Fibroblast of skin of back (primary cell): ENCODE measurements around the gene RUSF1.
"Not testable (repeated sequence)": the region's sequence is repeated elsewhere in the genome, so short reads cannot be mapped to it uniquely, and the experiment has no call there.

Experiments
- DNase-seq: peaks from one replicate; pipeline ENCODE4 v3.0.0-alpha.2; 2013

Gene RUSF1

GRCh38 chr16:31485571-31485970 is 22.6 kb downstream of the RUSF1 start:
- no peak for DNase-seq

- no peak for DNase-seq
Measured at GRCh38 chr16:31484491-31485171, 23.6 kb downstream of the RUSF1 start.

DNA sequence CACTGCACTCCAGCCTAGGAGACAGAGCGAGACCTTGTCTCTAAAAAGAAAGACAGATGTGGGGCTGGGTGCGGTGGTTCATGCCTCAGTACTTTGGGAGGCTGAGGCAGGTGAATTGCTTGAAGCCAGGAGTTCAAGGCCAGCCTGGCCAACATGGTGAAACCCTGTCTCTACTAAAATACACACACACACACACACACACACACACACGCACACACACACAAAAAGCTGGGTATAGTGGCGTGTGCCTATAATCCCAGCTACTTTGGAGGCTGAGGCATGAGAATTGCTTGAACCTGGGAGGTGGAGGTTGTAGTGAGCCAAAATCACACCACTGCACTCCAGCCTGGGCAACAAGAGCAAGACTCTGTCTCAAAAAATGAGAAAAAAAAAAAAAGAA is 24.1 kb downstream of the RUSF1 start:
- not testable (repeated sequence) for DNase-seq

GRCh38 chr16:31483081-31483480 is 25.1 kb downstream of the RUSF1 start, which contains the start of gene SLC5A2:
Gene SLC5A2 (plus strand): TSS chr16:31483123. CDS start chr16:31483137, 14 bp downstream.
- DNase-seq, result no peak

- peak; percentile 34 for DNase-seq
Measured at GRCh38 chr16:31480851-31481536, 27.2 kb downstream of the RUSF1 start.

DNA sequence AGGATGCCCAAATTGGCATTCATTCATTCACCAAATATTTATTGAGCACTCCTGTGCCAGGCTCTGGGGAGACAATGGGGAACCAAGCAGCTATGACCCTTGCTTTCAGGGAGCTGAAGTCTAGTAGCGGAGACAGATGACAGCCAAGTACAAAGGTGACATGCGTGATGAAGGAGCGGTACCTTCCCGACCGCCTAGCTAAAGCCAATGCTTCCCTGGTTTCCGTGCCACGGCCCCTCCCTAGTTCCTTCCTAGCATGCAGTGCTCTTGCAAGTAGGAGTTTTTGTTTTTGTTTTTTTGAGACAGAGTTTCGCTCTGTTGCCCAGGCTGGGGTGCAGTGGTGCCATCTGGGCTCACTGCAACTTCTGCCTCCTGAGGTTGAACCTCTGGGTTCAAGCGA is 28.4 kb downstream of the RUSF1 start:
- no peak for DNase-seq

- DNase-seq, result no peak
Measured at GRCh38 chr16:31478956-31479355, 29.2 kb downstream of the RUSF1 start.

DNA sequence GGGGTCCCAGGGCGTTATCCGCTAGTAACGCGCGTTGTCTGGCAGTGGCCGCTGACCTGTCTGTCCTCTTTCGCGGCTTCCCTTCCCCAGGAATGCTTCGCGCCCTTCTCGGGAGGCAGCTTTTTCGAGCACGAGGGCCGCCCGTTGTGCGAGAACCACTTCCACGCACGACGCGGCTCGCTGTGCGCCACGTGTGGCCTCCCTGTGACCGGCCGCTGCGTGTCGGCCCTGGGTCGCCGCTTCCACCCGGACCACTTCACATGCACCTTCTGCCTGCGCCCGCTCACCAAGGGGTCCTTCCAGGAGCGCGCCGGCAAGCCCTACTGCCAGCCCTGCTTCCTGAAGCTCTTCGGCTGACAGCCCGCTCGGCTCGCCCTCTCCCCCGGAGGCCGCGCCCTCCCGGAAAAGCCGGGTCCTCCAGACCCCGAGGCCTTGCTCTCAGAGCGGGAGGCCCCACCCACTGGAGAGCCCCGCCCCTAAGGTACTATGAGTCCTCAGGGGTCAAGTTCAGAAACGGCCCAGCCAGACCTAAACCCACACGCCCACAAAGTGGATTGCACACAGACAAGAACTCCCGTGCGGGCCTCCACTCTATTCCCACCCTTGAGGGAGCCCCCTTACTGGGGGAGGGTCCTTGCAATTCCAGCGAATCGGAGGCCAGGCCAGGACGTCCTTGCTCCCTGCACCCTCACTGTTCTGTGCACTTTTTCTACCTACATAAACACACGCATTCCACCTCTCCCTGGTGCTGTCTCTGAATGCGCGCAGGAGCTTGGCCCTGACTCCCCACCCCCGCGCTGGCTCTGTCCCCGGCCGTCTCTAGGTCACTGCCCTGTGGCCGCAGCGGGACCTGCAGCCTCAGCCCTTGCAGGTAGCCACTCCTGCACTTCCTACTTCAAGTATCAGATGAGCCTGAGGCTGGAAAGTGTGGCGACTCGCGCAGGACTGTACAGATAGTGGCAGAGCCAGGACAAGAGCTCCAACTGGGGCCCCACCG is 30.7 kb downstream of the RUSF1 start:
- DNase-seq, result no peak

DNA sequence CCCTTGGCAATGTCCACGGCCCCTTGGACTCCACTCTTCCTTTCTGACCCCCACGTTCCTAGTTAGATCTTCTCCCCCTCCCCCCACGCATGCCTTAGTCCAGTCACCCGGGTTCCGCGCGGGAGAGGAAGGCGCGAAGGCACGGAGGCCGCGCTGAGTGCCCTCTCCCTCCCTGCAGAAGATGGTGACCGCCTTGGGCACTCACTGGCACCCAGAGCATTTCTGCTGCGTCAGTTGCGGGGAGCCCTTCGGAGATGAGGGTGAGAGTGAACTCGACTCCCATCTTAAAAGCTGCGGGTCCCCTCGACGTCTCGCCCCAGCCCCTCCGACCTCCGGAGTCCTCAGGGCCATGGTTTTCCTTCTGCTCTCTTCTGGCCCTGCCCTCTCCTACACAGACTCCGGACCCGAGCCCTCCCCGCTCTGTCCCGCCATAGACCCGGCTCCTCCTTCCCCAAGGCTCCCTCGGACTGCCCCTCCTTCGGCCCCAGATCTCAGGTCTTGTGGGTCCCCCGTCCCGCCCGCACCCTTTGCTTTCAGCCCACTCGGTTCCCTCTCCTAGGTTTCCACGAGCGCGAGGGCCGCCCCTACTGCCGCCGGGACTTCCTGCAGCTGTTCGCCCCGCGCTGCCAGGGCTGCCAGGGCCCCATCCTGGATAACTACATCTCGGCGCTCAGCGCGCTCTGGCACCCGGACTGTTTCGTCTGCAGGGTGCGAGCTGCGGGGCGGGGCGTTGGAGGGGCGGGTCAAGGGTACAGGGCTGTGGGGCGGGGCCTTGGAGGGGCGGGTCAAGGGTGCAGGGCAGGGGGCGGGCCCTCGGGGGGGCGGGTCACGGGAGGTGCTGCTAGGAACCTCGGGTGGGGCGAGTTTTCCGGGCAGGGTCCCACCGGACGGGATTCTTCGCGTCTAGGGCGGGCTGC is 31.6 kb downstream of the RUSF1 start:
- no peak for DNase-seq

DNA sequence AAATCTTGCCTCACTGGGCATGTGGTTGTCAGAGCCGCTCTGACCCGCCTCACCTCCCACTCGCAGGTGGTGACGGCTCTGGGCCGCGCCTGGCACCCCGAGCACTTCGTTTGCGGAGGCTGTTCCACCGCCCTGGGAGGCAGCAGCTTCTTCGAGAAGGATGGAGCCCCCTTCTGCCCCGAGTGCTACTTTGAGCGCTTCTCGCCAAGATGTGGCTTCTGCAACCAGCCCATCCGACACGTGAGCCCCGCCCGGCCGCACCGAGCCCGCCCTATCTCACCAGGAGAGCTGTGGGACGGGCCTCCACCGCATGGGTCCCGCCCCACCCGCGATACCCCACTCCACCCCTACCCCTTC is 32.3 kb downstream of the RUSF1 start:
- no peak for DNase-seq

- no peak for DNase-seq
Measured at GRCh38 chr16:31474773-31475738, 33.1 kb downstream of the RUSF1 start.

- peak; percentile 58 for DNase-seq
Measured at GRCh38 chr16:31474173-31474714, 33.9 kb downstream of the RUSF1 start.

GRCh38 chr16:31473264-31473984 is 34.8 kb downstream of the RUSF1 start:
- no peak for DNase-seq

GRCh38 chr16:31472709-31473203 is 35.4 kb downstream of the RUSF1 start:
- DNase-seq, result peak; percentile 94

DNA sequence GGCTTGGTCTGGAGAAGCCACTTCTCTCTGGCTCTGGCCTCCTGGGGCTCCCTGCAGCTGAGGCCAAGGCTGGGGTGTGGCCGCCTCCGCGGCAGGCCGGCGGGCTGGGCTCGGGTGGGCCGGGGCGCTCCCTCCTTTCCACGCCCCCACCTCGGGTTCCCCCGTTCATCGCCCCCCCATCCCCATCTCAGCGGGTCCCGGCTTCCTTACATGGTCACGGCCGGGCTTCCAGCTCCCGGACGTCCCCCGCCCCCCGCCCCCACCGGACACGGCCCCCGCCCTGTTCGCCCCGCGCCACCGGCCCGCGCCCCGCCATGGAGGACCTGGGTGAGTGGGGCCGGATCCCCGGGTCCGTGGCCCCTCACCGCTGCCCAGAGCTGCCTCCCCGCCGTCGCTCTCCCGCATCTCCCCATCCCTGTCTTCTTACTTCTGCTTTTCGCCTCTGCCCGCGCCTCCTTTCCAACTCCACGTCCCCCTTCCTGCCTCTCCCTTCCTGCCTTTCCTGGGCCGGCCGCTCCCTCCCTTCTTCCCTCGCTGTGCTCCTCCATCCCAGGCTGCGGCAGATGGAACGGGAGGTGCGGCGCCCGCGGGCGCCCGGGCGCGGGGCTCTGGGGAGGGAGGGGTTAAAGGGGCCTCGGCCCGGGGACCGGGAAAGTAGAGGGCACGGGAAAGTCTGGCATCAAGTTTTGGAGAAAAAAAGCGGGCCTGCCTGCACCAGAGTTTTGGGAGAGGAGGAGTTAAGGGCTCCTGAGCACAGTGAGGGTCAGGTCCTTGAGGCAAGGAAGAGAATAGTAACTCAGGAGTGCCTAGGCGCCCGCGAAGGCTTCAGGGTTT is 36.1 kb downstream of the RUSF1 start, which contains the start of gene TGFB1I1:
TGFB1I1 (plus strand) TSS at position 278 of the 834 bp plus-strand sequence; CDS start at position 315, 37 bp downstream.
- DNase-seq, result peak; percentile 95

- no peak for DNase-seq
Measured at GRCh38 chr16:31471241-31471874, 36.8 kb downstream of the RUSF1 start.

DNA sequence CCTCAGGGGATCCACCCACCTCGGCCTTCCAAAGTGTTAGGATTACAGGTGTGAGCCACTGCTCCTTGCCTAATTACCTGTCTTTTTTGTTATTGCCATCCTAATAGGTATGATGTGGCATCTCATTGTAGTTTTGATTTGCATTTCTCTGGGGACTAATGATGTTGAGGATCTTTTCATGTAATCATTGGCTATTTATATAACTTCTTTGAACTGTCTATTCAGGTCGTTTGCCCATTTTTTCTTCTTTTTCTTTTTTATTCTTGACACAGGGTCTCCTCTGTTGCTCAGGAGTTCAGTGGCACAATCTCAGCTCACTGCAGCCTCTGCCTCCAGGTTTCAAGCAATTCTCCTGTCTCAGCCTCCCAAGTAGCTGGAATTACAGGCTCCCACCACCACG is 37.6 kb downstream of the RUSF1 start:
- DNase-seq, result no peak

GRCh38 chr16:31467858-31468257 is 40.3 kb downstream of the RUSF1 start:
- DNase-seq, result no peak
